GM18526 (cell line): ENCODE measurements around the gene ELP4.

Source experiments
- POLR2A ChIP-seq: IDR thresholded peaks from 3 replicates; pipeline ENCODE4 v1.6.1; 2011; ENCODE audit not compliant: insufficient read length; ENCODE audit errors: extremely low read depth

ELP4 gene

GRCh38 chr11:31720225-31720624 lies 210.7 kb downstream of the ELP4 start:
- no peak for TF ChIP-seq POLR2A

DNA sequence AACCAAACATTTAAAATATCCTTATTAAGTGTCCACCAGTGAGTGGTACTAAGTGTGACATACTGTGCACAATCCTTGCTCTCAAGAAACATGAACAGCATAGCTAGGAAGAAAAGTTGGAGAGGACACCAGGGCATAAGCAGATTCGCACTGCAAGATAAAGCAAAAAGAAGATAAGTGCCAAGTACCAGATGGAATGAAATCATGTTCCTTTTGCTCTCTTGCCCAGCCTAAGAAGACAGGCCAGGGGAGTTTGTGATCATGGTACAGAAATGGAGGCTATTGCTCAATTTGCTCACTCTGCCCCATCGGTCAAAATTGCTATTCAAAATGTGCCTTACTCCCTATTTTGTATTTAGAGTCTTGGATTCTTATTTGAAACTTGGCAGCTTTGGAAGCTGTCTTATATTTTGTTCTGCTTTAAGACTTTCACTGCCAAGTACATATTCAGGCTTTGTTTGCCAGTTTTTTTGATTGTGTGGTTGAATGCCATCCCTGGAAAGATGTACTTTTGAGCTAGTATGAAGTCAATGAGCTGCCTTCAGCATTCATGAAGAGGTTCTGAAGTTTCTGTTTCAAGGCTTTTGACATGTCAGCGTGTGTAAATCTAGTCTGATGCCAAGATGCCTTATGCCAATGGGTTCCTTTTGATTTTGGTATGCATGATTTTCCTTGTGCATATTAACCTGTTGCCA lies 211.3 kb downstream of the ELP4 start:
- TF ChIP-seq POLR2A, result no peak

DNA sequence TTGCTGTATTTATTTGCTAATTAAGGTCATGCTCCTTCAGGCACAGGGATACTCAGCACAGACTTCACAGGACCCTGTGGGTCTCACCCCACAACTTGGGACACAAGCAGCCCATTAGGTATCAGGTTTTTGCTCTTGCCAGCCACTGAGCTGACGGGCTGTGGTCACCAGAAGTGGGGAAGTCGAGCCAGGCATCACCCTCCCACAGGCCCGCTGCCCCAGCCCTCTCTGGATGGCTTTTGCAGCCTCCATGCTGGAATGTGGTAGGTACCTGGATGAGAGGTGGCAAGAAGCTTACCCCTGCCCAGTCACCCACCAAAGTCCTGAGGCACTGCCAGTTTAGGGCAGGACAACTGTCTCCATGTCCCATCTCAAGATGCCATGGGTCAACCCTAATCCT lies 213.2 kb downstream of the ELP4 start:
- no peak for TF ChIP-seq POLR2A

- no peak for TF ChIP-seq POLR2A
These were observed 215.6 kb downstream of the ELP4 start for GRCh38 chr11:31725176-31725575.

DNA sequence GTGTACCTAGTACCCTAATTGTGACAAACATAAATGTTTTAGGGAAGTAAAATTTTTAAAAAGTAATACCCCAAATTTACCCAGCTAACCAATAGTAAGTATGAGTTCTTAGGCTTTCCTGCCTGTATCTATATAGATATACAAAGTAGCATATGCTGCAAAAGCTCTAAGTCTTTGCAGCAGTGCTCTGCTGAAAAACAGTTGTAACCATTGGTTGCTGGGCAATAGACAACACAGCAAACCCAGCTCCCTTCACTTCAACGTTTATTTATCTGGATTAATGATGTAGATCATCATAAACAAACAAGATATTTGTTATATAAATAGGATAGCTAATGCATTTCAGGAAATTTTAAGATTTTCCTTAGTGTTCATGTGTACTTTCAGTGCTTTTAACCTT lies 218.9 kb downstream of the ELP4 start:
- no peak for TF ChIP-seq POLR2A

GRCh38 chr11:31740131-31740530 lies 230.6 kb downstream of the ELP4 start:
- no peak for TF ChIP-seq POLR2A

- no peak for TF ChIP-seq POLR2A
These were observed 238.0 kb downstream of the ELP4 start for GRCh38 chr11:31747581-31747980.

DNA sequence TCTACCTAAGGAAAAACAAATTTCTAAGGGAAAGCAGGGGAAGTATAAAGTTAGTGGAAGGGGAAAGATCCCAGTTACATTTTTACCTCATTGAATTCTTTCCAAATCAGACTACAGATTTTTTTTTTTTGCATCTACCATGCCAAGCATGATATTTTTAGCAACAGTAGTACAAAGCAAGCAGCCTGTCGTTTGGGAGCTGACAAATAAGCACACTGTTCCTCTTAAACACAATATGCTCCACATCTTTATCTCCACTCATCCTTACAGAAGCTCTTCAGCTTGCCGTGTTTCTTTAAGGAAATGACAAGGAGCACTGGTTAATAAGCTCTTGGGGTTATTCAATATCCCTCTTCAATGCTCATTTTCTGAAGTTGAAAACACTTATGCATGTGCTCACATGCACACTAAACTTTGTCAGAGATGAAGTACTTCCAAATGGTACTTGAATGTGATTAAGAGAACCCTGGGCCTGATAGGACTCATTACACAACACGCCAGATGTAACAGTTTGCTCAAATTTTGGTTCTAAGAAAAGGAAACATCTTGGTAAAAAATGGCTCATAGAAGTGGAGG lies 247.8 kb downstream of the ELP4 start:
- no peak for TF ChIP-seq POLR2A

DNA sequence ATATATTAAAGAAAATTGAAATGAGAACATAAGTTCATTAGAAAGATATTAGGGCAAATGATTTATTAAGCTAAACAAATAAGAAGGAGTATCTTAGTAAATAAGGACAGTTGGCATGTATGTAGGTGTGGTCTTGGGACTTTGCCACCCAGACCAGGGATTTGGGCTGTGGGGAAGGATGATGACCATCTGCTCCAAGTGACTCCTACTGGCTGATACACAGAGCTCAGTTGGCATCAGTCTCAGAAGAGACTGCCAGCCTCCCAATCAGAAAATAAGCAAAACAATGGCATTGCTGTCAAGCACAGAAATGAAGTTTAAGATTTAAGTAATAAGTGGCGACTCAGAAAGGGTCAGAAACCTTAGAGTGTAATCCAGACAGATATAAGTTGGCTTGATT lies 252.1 kb downstream of the ELP4 start:
- no peak for TF ChIP-seq POLR2A

GRCh38 chr11:31763296-31763695 lies 253.7 kb downstream of the ELP4 start:
- TF ChIP-seq POLR2A, result no peak

- no peak for TF ChIP-seq POLR2A
These were observed 254.7 kb downstream of the ELP4 start for GRCh38 chr11:31764261-31764660.

- no peak for TF ChIP-seq POLR2A
These were observed 255.2 kb downstream of the ELP4 start for GRCh38 chr11:31764766-31765165.

- TF ChIP-seq POLR2A, result no peak
These were observed 257.5 kb downstream of the ELP4 start for GRCh38 chr11:31767066-31767465.

DNA sequence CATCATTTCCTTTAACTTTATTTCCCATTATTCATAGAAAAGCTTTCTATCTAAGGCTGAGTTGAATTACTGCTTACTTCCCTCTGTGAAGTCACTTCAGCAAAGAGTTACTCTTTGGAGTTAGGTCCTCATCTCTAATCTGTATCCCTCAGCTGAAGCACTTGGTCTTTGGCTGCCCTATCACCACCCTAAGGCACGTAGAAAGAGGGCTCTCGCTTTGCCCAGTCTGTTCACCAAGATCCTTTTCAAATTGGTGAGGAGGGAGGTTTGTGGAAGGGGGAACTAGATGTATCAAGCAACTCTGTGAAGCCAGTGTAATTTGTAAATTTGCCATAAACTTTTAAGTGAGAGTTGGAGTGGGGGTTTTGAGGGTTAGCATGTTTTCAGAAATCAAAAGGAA lies 258.1 kb downstream of the ELP4 start:
- TF ChIP-seq POLR2A, result no peak

DNA sequence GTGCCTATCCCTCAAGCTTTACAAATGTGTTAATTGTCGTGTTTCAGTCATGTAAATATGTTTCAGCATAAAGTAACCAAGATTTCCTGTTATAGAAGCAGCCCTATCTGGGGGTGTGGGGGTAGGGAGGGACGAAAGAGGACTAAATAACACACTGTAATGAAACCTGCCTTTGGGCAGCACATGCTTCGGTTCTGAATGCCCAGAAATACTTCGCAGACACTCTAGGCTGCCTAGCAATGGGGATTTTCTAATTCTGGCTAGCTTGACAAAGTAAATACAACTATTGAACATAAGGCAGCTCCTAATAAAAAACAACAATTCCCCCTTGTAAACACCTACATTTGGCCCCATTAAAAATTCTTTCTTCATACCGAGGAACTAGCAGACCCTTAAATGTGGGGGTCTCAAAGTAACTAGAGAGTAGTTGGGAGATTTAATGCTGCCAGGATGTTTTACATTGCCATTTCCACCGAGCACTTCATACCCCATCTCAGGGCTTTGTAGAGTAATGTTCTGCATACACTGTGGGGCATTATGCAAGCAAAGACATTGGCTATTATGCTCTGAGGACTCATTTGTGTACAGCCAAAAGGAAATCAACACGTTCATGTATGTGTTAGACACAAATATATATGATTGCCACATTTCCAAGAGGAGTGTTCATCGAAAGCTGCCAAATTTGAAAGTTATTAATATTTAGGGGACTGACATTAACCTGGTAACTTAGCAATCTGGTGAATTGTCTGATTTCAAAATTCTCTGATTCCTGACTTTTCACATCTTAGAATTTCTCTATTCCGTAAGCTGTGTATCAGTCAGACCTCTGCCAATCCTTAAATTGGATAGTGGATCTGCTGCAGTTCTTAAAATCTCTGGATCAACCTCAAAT lies 259.4 kb downstream of the ELP4 start:
- TF ChIP-seq POLR2A, result no peak

DNA sequence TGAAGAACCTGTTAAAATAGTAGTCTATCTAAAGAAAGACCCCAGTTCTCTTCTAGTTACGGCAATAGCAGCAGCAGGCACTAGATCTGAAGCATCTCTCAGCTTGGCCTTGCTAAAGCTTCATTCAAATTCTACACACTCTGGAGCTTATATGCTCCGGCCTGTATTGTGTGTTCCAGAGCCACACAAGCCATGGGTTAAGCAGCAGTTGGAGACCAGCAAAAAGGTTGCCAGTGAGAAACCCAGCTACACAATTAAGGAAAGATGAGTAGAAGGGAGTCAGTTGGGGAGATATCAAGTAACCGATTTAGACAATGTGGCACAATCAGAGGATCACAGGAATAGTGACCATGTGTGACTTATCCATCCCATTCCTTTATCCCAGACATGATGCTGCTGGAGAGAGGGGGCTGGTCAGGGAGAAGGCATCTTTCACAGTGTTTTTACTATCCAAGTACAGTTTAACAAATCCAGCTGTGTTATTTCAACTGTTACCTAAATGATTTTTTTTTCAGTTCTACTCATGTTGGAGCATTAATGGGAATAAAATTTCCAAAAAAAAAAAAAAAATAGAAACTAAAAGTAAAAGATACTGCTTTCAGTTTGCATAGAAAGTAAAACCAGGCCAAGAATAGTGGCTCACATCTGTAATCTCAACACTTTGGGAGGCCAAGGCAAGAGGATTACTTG lies 260.6 kb downstream of the ELP4 start:
- TF ChIP-seq POLR2A, result no peak

- no peak for TF ChIP-seq POLR2A
These were observed 262.8 kb downstream of the ELP4 start for GRCh38 chr11:31772412-31772811.
